Esophagus muscularis mucosa (tissue), 4 donors: Measurements from ENCODE around the gene PIK3CB. TPM values are rescaled to one million over a fixed set of nuclear protein-coding genes. Genes with fewer than 3 reads are reported as not detected.

Experiments used
- DNase-seq: peaks from one replicate; pipeline ENCODE4 v3.0.0-alpha.2; 2017; ENCODE audit errors: extremely low spot score
- H3K27ac ChIP-seq, 4 donors: fragments of 200-600 bp; sonication (generic); replicated peaks in 1 of 4; 1 replicate in 3 of 4; 2 replicates in 1 of 4; pipeline ENCODE4 v1.5.1; 2016 to 2019; ENCODE audit warnings: mild to moderate bottlenecking in 1 of 4
- H3K27me3 ChIP-seq, 4 donors: fragments of 200-600 bp; sonication (generic); one replicate each; pipeline versions ENCODE4 v1.5.1 to v1.6.0; 2016 to 2019
- H3K36me3 ChIP-seq, 4 donors: fragments of 200-600 bp; sonication (generic); one replicate each; pipeline ENCODE4 v1.5.1; 2016 to 2019
- H3K4me1 ChIP-seq, 4 donors: fragments of 200-600 bp; sonication (generic); one replicate each; pipeline ENCODE4 v1.5.1; 2016 to 2019
- H3K4me3 ChIP-seq, 4 donors: fragments of 200-600 bp; sonication (generic); 1 replicate in 2 of 4; 2 replicates in 2 of 4; pipeline ENCODE4 v1.5.1; 2016 to 2019; ENCODE audit warnings: mild to moderate bottlenecking in 4 of 4, moderate library complexity in 1 of 4
- H3K9me3 ChIP-seq, 4 donors: fragments of 200-600 bp; sonication (generic); 1 replicate in 3 of 4; 2 replicates in 1 of 4; pipeline ENCODE4 v1.5.1; 2016 to 2019
- EP300 ChIP-seq: sonication (generic); formaldehyde crosslinking; IDR thresholded peaks from one replicate; pipeline ENCODE4 v1.6.1; 2017; ENCODE audit warnings: antibody characterized with exemption
- POLR2A ChIP-seq: fragments of 450-650 bp; IDR thresholded peaks from one replicate; pipeline ENCODE4 v1.6.1; 2017; ENCODE audit warnings: antibody characterized with exemption, moderate library complexity, mild to moderate bottlenecking, low read depth
- POLR2AphosphoS5 ChIP-seq, 2 donors: sonication (generic); formaldehyde crosslinking; IDR thresholded peaks; one replicate each; pipeline ENCODE4 v1.6.1; 2017; ENCODE audit warnings: antibody characterized with exemption in 2 of 2
- WGBS: methylation state at CpG from one replicate; pipeline ENCODE4 v1.1.5; 2018; 5-methylcytosine and 5-hydroxymethylcytosine counted together
- intact Hi-C: fragments of 100-400 bp; cut with DNase I; formaldehyde crosslinking; loops from one replicate; pipeline ENCODE4 v1.15.1; 2023
- total RNA-seq, 4 donors: library from RNA; depleted of rRNA; stranded (reverse); fragments of >200 nt; gene quantifications; one replicate each; pipeline versions ENCODE4 v1.1.0 to v1.2.1, GENCODE V29; 2016
- TF ChIP-seq, protein P1 (sequence below), 3 experiments: fragments of 200-600 bp in 2 of 3; fragments of 450-650 bp in 1 of 3; sonication (generic) in 2 of 3; IDR thresholded peaks; one replicate each; pipeline ENCODE4 v1.5.1; 2017 to 2019; ENCODE audit warnings: antibody characterized with exemption in 3 of 3, mild to moderate bottlenecking in 2 of 3, moderate library complexity in 1 of 3

Gene PIK3CB
- total RNA-seq, 4 donors from 2014 or later, result 32.1 to 42.7 (median 36.6) TPM

DNA sequence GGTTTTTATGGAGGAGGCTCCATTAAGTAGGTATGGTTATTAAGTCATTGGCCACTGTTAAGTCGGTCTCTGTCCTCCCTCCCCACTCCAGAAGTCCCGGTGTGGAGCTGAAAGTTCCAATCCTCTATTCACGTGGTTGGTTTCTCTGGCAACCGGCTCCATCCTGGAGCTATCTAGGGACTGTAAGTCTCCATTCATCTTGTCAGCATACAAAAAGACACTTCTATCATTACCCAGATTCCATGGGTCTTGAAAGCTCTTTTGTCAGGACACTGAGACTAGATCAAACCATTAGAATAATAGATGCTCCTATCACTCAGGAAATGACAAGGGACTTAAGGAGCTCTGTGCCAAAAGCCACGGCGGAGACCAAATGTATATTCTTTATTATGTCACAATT is 110.3 kb downstream of the PIK3CB start:
- Histone ChIP-seq H3K4me1 (peaks cover 0 to 3% (median 0%) of the 10 kb centered on the region in 4 donors), H3K27me3 (no peaks in the 10 kb centered on the region), H3K9me3 (no peaks in the 10 kb centered on the region), H3K4me3 (no peak overlapping the region), H3K36me3 (peaks cover 0 to 15% (median 4%) of the 10 kb centered on the region in 4 donors), H3K27ac (no peak overlapping the region)
- no peak for TF ChIP-seq POLR2AphosphoS5 (IDR thresholded peaks at IDR 0.05)
- TF ChIP-seq EP300, result no peak
- TF ChIP-seq, protein P1, sequence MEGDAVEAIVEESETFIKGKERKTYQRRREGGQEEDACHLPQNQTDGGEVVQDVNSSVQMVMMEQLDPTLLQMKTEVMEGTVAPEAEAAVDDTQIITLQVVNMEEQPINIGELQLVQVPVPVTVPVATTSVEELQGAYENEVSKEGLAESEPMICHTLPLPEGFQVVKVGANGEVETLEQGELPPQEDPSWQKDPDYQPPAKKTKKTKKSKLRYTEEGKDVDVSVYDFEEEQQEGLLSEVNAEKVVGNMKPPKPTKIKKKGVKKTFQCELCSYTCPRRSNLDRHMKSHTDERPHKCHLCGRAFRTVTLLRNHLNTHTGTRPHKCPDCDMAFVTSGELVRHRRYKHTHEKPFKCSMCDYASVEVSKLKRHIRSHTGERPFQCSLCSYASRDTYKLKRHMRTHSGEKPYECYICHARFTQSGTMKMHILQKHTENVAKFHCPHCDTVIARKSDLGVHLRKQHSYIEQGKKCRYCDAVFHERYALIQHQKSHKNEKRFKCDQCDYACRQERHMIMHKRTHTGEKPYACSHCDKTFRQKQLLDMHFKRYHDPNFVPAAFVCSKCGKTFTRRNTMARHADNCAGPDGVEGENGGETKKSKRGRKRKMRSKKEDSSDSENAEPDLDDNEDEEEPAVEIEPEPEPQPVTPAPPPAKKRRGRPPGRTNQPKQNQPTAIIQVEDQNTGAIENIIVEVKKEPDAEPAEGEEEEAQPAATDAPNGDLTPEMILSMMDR (IDR thresholded peaks at IDR 0.05), result no peak
- TF ChIP-seq POLR2A, result no peak
- intact Hi-C loops, result no loop called here
- no peak for DNase-seq
- WGBS, result 84% methylated on average over 6 of the region's 6 CpGs

DNA sequence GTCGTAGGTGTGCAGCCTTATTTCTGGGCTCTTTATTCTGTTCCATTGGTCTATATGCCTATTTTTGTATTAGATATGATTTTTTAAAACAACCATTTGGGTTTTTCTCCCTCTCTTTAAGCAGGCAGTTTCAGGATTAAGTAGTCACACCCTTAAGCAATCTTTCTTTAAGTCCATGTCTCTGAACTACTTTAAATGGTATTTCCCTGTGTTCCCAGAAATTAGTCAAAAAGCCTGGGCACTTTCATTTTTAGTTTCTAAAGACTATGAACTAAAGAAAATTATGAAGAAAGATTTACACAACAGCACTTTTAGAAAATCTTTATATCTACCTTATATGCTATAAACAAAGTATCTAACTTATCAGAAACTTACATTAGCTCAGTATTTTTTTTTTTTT is 115.9 kb downstream of the PIK3CB start:
- no peak for TF ChIP-seq POLR2A
- no peak for TF ChIP-seq POLR2AphosphoS5 (IDR thresholded peaks at IDR 0.05)
- no peak for TF ChIP-seq EP300
- TF ChIP-seq, protein P1 (IDR thresholded peaks at IDR 0.05), result no peak
- H3K4me3 ChIP-seq, result no peak overlapping the region
- no peak overlapping the region for H3K27ac ChIP-seq
- no peaks in the 10 kb centered on the region for H3K27me3 ChIP-seq
- intact Hi-C loops, result no loop called here
- 100% methylated on average over 1 of the region's 1 CpG for WGBS
- H3K4me1 ChIP-seq, result no peaks in the 10 kb centered on the region
- no peaks in the 10 kb centered on the region for H3K9me3 ChIP-seq
- H3K36me3 ChIP-seq, result peaks cover 0 to 14% (median 2%) of the 10 kb centered on the region in 4 donors
- no peak for DNase-seq

DNA sequence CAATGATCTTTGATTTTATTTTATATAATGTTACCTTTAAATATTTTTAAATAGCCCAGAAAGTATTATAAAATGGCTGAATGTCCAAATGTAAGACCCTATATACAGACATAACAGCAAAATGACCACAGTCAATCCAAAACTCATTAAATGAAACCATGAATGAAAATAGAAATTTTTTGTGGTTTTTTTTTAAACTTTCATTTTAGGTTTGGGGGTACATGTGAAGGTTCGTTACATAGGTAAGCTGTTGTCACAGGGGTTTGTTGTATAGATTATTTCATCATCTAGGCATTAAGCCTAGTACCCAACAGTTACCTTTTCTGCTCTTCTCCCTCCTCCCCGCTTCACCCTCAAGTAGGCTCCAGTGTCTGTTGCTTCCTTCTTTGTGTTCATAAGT is 117.4 kb downstream of the PIK3CB start:
- Histone ChIP-seq H3K9me3 (no peaks in the 10 kb centered on the region), H3K36me3 (peaks cover 0 to 26% (median 11%) of the 10 kb centered on the region in 4 donors), H3K27ac (no peak overlapping the region), H3K27me3 (no peaks in the 10 kb centered on the region), H3K4me3 (no peak overlapping the region), H3K4me1 (no peaks in the 10 kb centered on the region)
- DNase-seq, result no peak
- TF ChIP-seq EP300 (no peak), POLR2A (no peak), POLR2AphosphoS5 (IDR thresholded peaks at IDR 0.05) (no peak)
- TF ChIP-seq, protein P1 (IDR thresholded peaks at IDR 0.05), result no peak
- 97% methylated on average over 2 of the region's 2 CpGs for WGBS
- intact Hi-C loops, result no loop called here

DNA sequence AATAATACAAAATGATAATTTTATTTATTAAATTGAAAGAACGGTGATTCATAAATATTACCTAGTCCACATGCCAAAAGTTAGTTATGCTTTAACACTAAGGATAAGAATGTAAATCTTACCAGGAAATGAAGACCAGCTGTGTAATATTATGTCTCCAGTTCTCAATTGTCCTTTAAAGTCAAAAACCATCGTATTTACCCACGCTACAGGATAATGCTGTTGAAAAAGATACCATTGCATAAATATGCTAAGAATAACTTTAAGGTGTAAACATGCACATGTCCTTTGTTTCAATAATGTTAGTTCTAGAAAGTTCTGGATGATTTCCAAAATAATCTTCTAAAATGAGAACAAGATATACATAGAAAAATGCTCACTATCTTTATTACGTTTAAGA is 122.6 kb downstream of the PIK3CB start:
- Histone ChIP-seq H3K9me3 (no peaks in the 10 kb centered on the region), H3K4me1 (no peaks in the 10 kb centered on the region), H3K27me3 (no peaks in the 10 kb centered on the region), H3K36me3 (peaks cover 0 to 31% (median 21%) of the 10 kb centered on the region in 4 donors), H3K4me3 (no peak overlapping the region), H3K27ac (no peak overlapping the region)
- 69% methylated on average over 4 of the region's 4 CpGs for whole genome bisulfite sequencing
- DNase-seq, result no peak
- no peak for TF ChIP-seq EP300
- no peak for TF ChIP-seq POLR2A
- TF ChIP-seq, protein P1 (IDR thresholded peaks at IDR 0.05), result no peak
- no peak for TF ChIP-seq POLR2AphosphoS5 (IDR thresholded peaks at IDR 0.05)
- intact Hi-C loops, result no loop called here

DNA sequence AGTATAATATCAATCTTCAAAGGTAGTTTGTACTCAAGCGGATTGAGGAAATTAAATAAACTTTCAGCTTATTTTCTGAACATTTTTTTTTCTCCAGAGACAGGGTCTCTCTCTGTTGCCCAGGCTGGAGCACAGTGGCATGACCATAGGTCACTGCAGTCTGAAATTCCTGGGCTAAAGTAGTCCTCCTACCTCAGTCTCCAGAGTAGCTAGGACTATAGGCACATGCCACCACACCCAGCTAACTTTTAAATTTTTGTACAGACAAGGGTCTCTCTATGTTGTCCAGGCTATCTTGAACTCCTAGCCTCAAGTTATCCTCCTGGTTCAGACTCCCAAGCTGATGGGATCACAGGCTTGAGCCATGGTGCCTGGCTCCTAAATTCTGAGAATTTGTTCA is 129.1 kb downstream of the PIK3CB start:
- Histone ChIP-seq H3K27me3 (no peaks in the 10 kb centered on the region), H3K4me1 (no peaks in the 10 kb centered on the region), H3K36me3 (peaks cover 0 to 38% (median 17%) of the 10 kb centered on the region in 4 donors), H3K9me3 (no peaks in the 10 kb centered on the region), H3K4me3 (no peak overlapping the region), H3K27ac (no peak overlapping the region)
- WGBS, result 96% methylated on average over 1 of the region's 1 CpG
- no peak for DNase-seq
- TF ChIP-seq POLR2A (no peak), EP300 (no peak), POLR2AphosphoS5 (IDR thresholded peaks at IDR 0.05) (no peak)
- intact Hi-C loops, result no loop called here
